Activated naive CD8-positive, alpha-beta T cell treated with anti-CD3 and anti-CD28 coated beads for 36 hours (primary cell): ENCODE results near the gene COG5. TPM values are rescaled to one million over a fixed set of nuclear protein-coding genes. Genes with fewer than 3 reads are reported as not detected.
"Not testable (repeated sequence)": the region's sequence is repeated elsewhere in the genome, so short reads cannot be mapped to it uniquely, and the experiment has no call there.

Experiments
- DNase-seq: peaks from one replicate; pipeline ENCODE4 v3.0.0; 2021
- H3K27ac Mint-ChIP-seq: one replicate; pipeline ENCODE4 v1.8.0; 2022; ENCODE audit warnings: mild to moderate bottlenecking, moderate library complexity, mixed read lengths
- H3K27me3 Mint-ChIP-seq: one replicate; pipeline ENCODE4 v1.8.0; 2022; ENCODE audit warnings: mild to moderate bottlenecking, mixed read lengths
- H3K36me3 Mint-ChIP-seq: one replicate; pipeline ENCODE4 v1.8.0; 2021; ENCODE audit warnings: mild to moderate bottlenecking, mixed read lengths
- H3K4me1 Mint-ChIP-seq: one replicate; pipeline ENCODE4 v1.8.0; 2021; ENCODE audit warnings: mixed read lengths
- H3K4me3 Mint-ChIP-seq: one replicate; pipeline ENCODE4 v1.8.0; 2022; ENCODE audit warnings: mild to moderate bottlenecking, moderate library complexity, mixed read lengths
- H3K9me3 Mint-ChIP-seq: one replicate; pipeline ENCODE4 v1.8.0; 2022; ENCODE audit warnings: mixed read lengths
- total RNA-seq, 2 experiments: library from RNA; stranded (reverse); gene quantifications; one replicate each; pipeline ENCODE4 v1.2.3, GENCODE V29; 2021

The COG5 gene
- total RNA-seq, 2 experiments from 2014 or later, result 29.6 TPM

DNA sequence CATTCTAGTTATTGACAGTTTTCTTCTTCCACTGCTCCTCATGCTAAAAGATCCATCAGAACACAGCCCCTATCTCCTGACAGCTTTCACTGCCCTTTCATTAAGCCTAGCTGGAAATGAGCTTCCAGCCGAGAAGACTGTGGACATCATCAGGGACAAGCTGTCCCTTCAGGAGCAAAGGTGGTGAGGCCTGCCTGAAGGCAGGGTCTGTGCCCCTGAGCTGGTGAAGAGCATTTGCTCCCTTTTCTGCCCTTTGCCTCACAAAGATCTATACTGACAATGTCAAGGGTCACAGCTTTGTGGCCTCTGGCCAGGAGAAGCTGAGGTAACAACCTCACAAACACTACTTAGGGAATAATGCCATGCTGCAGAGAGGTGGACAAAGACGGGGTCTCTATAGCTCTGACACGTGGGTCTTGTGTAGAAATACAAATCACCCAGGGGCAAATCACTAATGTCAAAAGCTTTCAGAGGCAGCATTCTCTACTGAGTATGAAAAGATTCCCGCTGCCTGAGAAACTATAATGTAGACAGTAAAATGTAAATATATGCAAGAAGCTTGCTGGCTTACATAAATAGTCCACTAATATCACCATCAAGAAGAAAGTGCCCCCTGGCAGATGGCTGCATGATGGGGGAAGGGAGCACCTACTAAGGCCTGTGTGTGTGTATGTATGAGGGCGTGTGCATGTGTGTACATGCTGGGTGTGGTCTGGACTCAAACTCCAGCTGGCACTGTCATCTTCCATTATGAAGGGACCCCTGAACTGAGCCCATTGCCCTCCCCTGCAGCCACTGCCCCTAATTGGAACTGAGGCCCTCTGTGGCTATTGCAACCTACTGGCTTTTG is 339.1 kb downstream of the COG5 start:
- H3K27me3 Mint-ChIP-seq, result no peaks in the 10 kb centered on the region
- H3K4me1 Mint-ChIP-seq, result no peaks in the 10 kb centered on the region
- no peak overlapping the region for H3K27ac Mint-ChIP-seq
- H3K4me3 Mint-ChIP-seq, result no peak overlapping the region
- no peak for DNase-seq
- H3K36me3 Mint-ChIP-seq, result peaks cover 21% of the 10 kb centered on the region
- H3K9me3 Mint-ChIP-seq, result no peaks in the 10 kb centered on the region

- not testable (repeated sequence) for H3K4me3 Mint-ChIP-seq, H3K27ac Mint-ChIP-seq
- H3K36me3 Mint-ChIP-seq, result peaks cover 37% of the 10 kb centered on the region
Observed at GRCh38 chr7:107220806-107221205, 342.9 kb downstream of the COG5 start.

GRCh38 chr7:107220356-107220755 is 343.4 kb downstream of the COG5 start:
- Mint-ChIP-seq H3K36me3 (peaks cover 38% of the 10 kb centered on the region), H3K4me3 (no peak overlapping the region), H3K27me3 (no peaks in the 10 kb centered on the region), H3K4me1 (peaks cover 3% of the 10 kb centered on the region), H3K27ac (peak overlapping the region; percentile 29), H3K9me3 (peaks cover 7% of the 10 kb centered on the region)
- no peak for DNase-seq

More at GRCh38 chr7:107220806-107221205, 342.9 kb downstream of the COG5 start:
- H3K27me3 Mint-ChIP-seq, H3K9me3 Mint-ChIP-seq, DNase-seq, H3K4me1 Mint-ChIP-seq: not testable (repeated sequence)

GRCh38 chr7:107219563-107220244 is 344.0 kb downstream of the COG5 start:
- Mint-ChIP-seq H3K27me3 (no peaks in the 10 kb centered on the region), H3K4me3 (no peak overlapping the region), H3K36me3 (peaks cover 45% of the 10 kb centered on the region), H3K4me1 (peaks cover 3% of the 10 kb centered on the region), H3K9me3 (peaks cover 11% of the 10 kb centered on the region), H3K27ac (no peak overlapping the region)
- no peak for DNase-seq

GRCh38 chr7:107213945-107214344 is 349.8 kb downstream of the COG5 start:
- H3K36me3 Mint-ChIP-seq, result peaks cover 42% of the 10 kb centered on the region

GRCh38 chr7:107213193-107213788 is 350.4 kb downstream of the COG5 start:
- H3K27ac Mint-ChIP-seq, result no peak overlapping the region
- no peak for DNase-seq
- no peak overlapping the region for H3K4me3 Mint-ChIP-seq
- H3K4me1 Mint-ChIP-seq, result peaks cover 9% of the 10 kb centered on the region
- peaks cover 41% of the 10 kb centered on the region for H3K36me3 Mint-ChIP-seq
- H3K27me3 Mint-ChIP-seq, result no peaks in the 10 kb centered on the region
- H3K9me3 Mint-ChIP-seq, result peaks cover 11% of the 10 kb centered on the region

More at GRCh38 chr7:107213945-107214344, 349.8 kb downstream of the COG5 start:
- Mint-ChIP-seq H3K4me1 (peaks cover 9% of the 10 kb centered on the region), H3K27me3 (no peaks in the 10 kb centered on the region), H3K27ac (no peak overlapping the region), H3K4me3 (no peak overlapping the region), H3K9me3 (peaks cover 11% of the 10 kb centered on the region)
- no peak for DNase-seq

DNA sequence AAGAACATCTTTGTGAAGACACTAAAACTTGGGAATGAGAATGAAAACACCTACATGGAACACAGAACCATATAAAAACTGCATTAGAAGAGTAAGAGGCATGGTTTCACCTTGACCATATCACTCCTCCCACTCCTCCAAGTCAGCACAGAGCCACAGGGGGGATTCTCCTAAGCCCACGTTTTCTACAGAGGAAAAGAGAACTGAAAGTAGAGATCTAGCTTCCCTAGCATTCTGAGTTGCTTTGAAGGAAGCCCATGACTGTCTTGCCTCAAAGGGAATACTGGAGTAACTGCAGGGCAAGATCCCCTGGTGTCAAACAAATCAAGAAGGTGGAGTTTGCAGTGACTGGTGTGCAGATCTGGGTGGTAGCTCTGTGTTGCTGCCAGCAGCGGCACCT is 351.0 kb downstream of the COG5 start:
- Mint-ChIP-seq H3K4me1 (peaks cover 9% of the 10 kb centered on the region), H3K27me3 (no peaks in the 10 kb centered on the region), H3K36me3 (peaks cover 40% of the 10 kb centered on the region), H3K27ac (peak overlapping the region; percentile 8), H3K4me3 (no peak overlapping the region), H3K9me3 (peaks cover 11% of the 10 kb centered on the region)
- no peak for DNase-seq

- Mint-ChIP-seq H3K9me3 (peaks cover 4% of the 10 kb centered on the region), H3K36me3 (peaks cover 25% of the 10 kb centered on the region), H3K4me3 (no peak overlapping the region), H3K27ac (no peak overlapping the region), H3K4me1 (peaks cover 5% of the 10 kb centered on the region), H3K27me3 (no peaks in the 10 kb centered on the region)
- no peak for DNase-seq
Observed at GRCh38 chr7:107210400-107210799, 353.3 kb downstream of the COG5 start.

- Mint-ChIP-seq H3K27me3 (no peaks in the 10 kb centered on the region), H3K4me3 (no peak overlapping the region), H3K27ac (no peak overlapping the region), H3K9me3 (no peaks in the 10 kb centered on the region), H3K4me1 (peaks cover 5% of the 10 kb centered on the region), H3K36me3 (peaks cover 17% of the 10 kb centered on the region)
- DNase-seq, result no peak
Observed at GRCh38 chr7:107209565-107209964, 354.2 kb downstream of the COG5 start.

DNA sequence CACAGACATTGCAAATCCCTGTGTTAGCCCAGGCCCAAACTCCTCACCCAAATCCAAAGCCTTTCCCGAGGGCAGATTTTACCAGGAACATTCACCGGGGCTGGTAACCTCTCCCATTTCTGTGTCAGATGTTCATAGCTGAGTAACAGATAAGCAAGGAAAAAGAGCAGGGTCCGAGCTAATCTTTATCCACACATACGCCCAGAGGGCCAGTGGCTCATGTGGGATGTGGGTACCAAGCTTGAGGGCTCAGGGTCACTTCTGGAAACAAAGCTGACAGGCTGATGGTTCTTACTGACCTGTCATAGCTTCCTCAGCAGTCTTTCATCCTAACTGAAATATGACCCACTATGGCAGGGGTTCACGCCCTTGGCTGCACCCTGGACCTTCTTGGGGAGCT is 355.2 kb downstream of the COG5 start:
- Mint-ChIP-seq H3K27ac (no peak overlapping the region), H3K4me1 (peaks cover 5% of the 10 kb centered on the region), H3K36me3 (peaks cover 13% of the 10 kb centered on the region)

DNA sequence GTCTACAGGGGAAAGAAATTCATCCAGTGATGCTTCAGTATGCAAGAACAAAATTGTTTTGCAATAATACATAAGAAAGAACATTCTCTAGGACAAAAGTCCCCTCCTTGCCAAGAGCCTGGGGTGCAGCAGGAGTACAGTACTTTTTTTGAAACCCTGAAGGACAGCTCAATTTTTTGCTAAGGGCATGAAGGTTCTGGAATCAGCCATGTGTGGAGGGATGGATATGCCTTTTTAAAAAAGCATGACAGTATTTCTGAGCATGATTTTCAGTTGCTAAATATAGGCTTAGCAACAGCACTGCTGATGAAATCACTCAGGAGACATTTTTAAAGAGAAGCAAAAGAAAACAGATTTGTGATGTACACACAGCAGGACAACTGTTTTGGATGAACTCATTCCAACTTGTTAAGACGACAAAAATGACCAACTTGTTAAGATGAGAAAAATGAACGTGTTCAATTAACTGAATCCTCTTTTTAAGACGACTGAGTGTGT is 355.6 kb downstream of the COG5 start:
- Mint-ChIP-seq H3K4me3 (no peak overlapping the region), H3K36me3 (peaks cover 10% of the 10 kb centered on the region), H3K27me3 (no peaks in the 10 kb centered on the region), H3K4me1 (peaks cover 5% of the 10 kb centered on the region), H3K9me3 (no peaks in the 10 kb centered on the region), H3K27ac (no peak overlapping the region)
- DNase-seq, result no peak

More for the DNA sequence above, 355.2 kb downstream of the COG5 start:
- DNase-seq, result no peak
- H3K9me3 Mint-ChIP-seq, result no peaks in the 10 kb centered on the region
- no peaks in the 10 kb centered on the region for H3K27me3 Mint-ChIP-seq
- no peak overlapping the region for H3K4me3 Mint-ChIP-seq

DNA sequence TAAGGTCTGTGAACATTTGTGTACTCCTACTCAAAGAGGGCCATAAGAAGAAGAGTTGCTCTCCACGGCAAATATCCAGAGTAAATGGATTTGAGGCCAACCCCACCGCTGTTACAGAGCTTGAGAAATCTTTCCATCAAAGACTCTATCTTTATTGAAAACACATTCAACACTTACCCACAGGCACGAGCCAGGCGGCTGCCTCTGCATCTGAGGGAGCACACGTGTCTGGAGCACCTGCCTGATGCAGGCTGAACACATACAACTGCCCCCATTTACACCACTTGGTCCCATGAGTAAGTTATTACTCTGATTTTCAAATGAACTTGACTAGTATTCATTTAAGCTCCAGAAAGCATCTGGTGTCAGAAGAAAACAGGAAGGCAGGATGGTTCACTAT is 356.3 kb downstream of the COG5 start:
- Mint-ChIP-seq H3K27ac (no peak overlapping the region), H3K4me3 (no peak overlapping the region), H3K36me3 (peaks cover 10% of the 10 kb centered on the region), H3K9me3 (no peaks in the 10 kb centered on the region), H3K27me3 (no peaks in the 10 kb centered on the region), H3K4me1 (peaks cover under 1% of the 10 kb centered on the region)
- no peak for DNase-seq

GRCh38 chr7:107206706-107207105 is 357.0 kb downstream of the COG5 start:
- Mint-ChIP-seq H3K9me3 (no peaks in the 10 kb centered on the region), H3K36me3 (peaks cover 10% of the 10 kb centered on the region), H3K4me1 (no peaks in the 10 kb centered on the region), H3K27me3 (no peaks in the 10 kb centered on the region), H3K27ac (no peak overlapping the region), H3K4me3 (no peak overlapping the region)
- no peak for DNase-seq

GRCh38 chr7:107206136-107206535 is 357.6 kb downstream of the COG5 start:
- DNase-seq, result no peak
- H3K9me3 Mint-ChIP-seq, result no peaks in the 10 kb centered on the region
- no peaks in the 10 kb centered on the region for H3K27me3 Mint-ChIP-seq
- no peaks in the 10 kb centered on the region for H3K4me1 Mint-ChIP-seq
- no peak overlapping the region for H3K4me3 Mint-ChIP-seq
- H3K36me3 Mint-ChIP-seq, result peaks cover 10% of the 10 kb centered on the region
- no peak overlapping the region for H3K27ac Mint-ChIP-seq

GRCh38 chr7:107203607-107204006 is 360.1 kb downstream of the COG5 start:
- no peak overlapping the region for H3K27ac Mint-ChIP-seq
- no peaks in the 10 kb centered on the region for H3K9me3 Mint-ChIP-seq

More at GRCh38 chr7:107203607-107204006, 360.1 kb downstream of the COG5 start:
- Mint-ChIP-seq H3K27me3 (no peaks in the 10 kb centered on the region), H3K4me3 (no peak overlapping the region), H3K4me1 (no peaks in the 10 kb centered on the region), H3K36me3 (peaks cover 7% of the 10 kb centered on the region)
- no peak for DNase-seq
